Colonic mucosa (tissue), 4 donors: ENCODE results near the gene INTS6. TPM values are rescaled to one million over a fixed set of nuclear protein-coding genes. Genes with fewer than 3 reads are reported as not detected.

Experiments used
- DNase-seq: peaks from one replicate; pipeline ENCODE4 v3.0.0-alpha.2; 2020
- H3K27ac ChIP-seq: fragments of 200-600 bp; one replicate; pipeline ENCODE4 v1.8.0; 2021
- H3K27me3 ChIP-seq: fragments of 200-600 bp; one replicate; pipeline ENCODE4 v1.8.0; 2021
- H3K36me3 ChIP-seq: fragments of 200-600 bp; one replicate; pipeline ENCODE4 v1.8.0; 2021
- H3K4me1 ChIP-seq: fragments of 200-600 bp; one replicate; pipeline ENCODE4 v1.8.0; 2021; ENCODE audit warnings: mild to moderate bottlenecking
- H3K4me3 ChIP-seq: fragments of 200-600 bp; one replicate; pipeline ENCODE4 v1.8.0; 2021
- H3K9ac ChIP-seq, 2 donors: one replicate each; pipeline ENCODE4 v1.7.0; 2013; ENCODE audit warnings: control low read depth in 2 of 2, low read depth in 2 of 2, low read length in 2 of 2
- H3K9me3 ChIP-seq: fragments of 200-600 bp; one replicate; pipeline ENCODE4 v1.8.0; 2021
- intact Hi-C: fragments of 100-400 bp; cut with DNase I; formaldehyde crosslinking; loops from one replicate; pipeline ENCODE4 v1.14.1; 2022
- total RNA-seq, 2 donors: library from RNA; stranded (reverse); fragmentation: NEBNext Ultra II Directional in 1 of 2; extraction: Animal tissue kit (Norgen Biotek cat#: 25700) in 1 of 2; gene quantifications; one replicate each; pipeline ENCODE4 v1.2.1, GENCODE V29; 2021
- TF ChIP-seq, protein P1 (sequence below): fragments of 200-600 bp; IDR thresholded peaks from one replicate; pipeline ENCODE4 v1.8.0; 2022; ENCODE audit warnings: antibody characterized with exemption, mild to moderate bottlenecking
- donor health status: healthy.
- donor health status: DM: no; HTN: no; CAD: no.
- donor health status: DM: no; HTN: no; CAD: no.

INTS6 gene, protein sequence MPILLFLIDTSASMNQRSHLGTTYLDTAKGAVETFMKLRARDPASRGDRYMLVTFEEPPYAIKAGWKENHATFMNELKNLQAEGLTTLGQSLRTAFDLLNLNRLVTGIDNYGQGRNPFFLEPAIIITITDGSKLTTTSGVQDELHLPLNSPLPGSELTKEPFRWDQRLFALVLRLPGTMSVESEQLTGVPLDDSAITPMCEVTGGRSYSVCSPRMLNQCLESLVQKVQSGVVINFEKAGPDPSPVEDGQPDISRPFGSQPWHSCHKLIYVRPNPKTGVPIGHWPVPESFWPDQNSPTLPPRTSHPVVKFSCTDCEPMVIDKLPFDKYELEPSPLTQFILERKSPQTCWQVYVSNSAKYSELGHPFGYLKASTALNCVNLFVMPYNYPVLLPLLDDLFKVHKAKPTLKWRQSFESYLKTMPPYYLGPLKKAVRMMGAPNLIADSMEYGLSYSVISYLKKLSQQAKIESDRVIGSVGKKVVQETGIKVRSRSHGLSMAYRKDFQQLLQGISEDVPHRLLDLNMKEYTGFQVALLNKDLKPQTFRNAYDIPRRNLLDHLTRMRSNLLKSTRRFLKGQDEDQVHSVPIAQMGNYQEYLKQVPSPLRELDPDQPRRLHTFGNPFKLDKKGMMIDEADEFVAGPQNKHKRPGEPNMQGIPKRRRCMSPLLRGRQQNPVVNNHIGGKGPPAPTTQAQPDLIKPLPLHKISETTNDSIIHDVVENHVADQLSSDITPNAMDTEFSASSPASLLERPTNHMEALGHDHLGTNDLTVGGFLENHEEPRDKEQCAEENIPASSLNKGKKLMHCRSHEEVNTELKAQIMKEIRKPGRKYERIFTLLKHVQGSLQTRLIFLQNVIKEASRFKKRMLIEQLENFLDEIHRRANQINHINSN
- 10 to 100 TPM; 30.8 to 32.3 TPM for total RNA-seq

DNA sequence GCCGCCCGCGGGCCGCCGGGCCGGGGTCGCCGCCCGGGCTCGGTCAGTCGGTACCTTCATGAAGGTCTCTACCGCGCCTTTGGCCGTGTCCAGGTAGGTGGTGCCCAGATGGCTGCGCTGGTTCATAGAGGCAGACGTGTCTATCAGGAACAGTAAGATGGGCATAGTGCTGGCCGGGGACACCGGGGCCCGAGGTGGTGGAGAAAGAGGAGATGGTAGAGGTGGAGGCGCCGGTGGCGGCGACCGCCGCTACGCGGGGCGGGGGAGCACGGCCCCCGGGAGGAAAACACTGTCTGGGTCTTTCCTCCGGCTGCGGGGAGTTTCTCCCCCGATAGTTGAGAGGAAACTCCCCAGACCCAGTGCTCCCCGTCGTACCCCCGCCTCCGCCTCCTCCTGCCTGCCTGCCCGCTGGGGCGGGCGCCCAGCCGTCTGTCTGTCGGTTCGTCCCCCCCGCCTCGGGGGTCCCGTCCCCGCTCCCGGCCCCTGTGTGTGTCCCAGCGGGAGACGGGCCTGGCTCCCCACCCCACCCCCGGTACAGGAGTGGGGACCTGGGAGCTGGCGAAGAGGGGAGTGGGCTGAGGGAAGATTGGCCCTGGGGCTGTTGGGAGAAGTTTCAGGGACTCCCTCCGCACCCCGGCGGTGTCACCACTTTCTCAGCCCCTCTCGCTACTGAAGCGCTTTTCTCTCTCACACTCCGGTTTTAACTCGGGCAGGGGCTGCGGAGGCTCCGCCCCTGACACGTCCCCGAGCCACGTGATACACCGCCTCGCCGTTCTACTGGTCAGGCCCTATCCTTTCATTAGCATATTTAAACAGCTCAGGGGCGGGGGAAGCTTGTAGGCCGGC is at the start of gene INTS6:
Gene INTS6 (minus strand): TSS at position 676 of the 846 bp plus-strand sequence. CDS start 511 bp downstream, at position 165.
- TF ChIP-seq, protein P1, sequence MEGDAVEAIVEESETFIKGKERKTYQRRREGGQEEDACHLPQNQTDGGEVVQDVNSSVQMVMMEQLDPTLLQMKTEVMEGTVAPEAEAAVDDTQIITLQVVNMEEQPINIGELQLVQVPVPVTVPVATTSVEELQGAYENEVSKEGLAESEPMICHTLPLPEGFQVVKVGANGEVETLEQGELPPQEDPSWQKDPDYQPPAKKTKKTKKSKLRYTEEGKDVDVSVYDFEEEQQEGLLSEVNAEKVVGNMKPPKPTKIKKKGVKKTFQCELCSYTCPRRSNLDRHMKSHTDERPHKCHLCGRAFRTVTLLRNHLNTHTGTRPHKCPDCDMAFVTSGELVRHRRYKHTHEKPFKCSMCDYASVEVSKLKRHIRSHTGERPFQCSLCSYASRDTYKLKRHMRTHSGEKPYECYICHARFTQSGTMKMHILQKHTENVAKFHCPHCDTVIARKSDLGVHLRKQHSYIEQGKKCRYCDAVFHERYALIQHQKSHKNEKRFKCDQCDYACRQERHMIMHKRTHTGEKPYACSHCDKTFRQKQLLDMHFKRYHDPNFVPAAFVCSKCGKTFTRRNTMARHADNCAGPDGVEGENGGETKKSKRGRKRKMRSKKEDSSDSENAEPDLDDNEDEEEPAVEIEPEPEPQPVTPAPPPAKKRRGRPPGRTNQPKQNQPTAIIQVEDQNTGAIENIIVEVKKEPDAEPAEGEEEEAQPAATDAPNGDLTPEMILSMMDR: no peak
- intact Hi-C loops: no loop called here
- peaks cover 8% of the 10 kb centered on the region for H3K4me1 ChIP-seq
- H3K9me3 ChIP-seq: no peaks in the 10 kb centered on the region
- peak within 1 kb of the TSS; percentile 97 to 99 for H3K9ac ChIP-seq
- peak within 1 kb of the TSS; percentile 97 for H3K27ac ChIP-seq
- peak within 1 kb of the TSS; percentile 76 for H3K4me3 ChIP-seq
- H3K36me3 ChIP-seq: peaks cover 7% of the 10 kb centered on the region
- DNase-seq: peak; percentile 99
- no peaks in the 10 kb centered on the region for H3K27me3 ChIP-seq

DNA sequence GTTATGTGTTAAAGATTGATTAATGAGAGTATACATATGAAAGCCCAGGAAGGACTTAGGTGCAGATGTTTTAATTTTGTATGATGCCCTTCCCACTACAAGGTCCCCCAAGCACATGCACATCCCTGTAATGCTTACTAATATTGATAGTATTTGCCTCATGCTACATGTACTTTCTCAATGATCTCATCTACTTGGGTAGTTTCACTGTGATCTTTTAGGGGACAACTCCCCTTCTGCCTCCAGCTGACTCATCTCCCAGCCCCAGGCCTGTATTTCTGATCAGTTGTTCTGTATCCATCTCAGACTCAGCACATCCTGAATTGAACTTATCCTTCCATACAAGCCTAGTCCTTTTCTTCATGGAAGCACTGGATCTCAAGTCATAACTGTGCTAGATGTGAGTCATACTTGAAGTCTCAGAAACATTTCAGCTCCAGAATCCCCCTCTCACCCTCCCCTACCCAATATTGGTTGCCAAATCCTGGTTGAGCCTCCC is 49.4 kb upstream of the INTS6 start:
- Histone ChIP-seq H3K27ac (no peak overlapping the region), H3K9me3 (no peaks in the 10 kb centered on the region), H3K9ac (no peak overlapping the region), H3K27me3 (no peaks in the 10 kb centered on the region), H3K36me3 (no peaks in the 10 kb centered on the region), H3K4me3 (no peak overlapping the region), H3K4me1 (no peaks in the 10 kb centered on the region)
- intact Hi-C loops: no loop called here
- TF ChIP-seq, protein P1: no peak
- DNase-seq: no peak

DNA sequence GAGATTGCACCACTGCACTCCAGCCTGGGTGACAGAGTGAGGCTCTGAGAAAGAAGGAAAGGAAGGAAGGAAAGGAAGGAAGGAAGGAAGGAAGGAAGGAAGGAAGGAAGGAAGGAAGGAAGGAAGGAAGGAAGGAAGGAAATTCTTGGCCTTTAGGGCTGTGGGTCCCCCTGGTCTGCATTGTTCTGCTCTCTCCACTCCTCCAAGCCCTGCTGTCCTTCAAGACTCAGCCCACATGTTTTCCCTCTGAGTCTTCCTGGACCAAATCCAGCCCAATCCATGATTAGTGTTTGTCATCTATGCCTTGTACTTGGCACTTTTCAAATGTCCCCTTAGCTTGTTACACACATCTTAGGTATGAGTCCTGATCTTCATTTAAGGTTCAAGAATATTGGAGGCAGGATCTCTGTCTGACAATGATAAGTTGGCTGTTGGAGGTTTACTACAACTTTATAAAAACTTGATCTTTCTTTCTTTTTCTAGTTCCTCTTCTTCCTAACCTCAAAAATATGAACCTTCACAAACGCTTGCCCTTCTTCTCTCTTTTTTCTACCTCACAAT is 48.8 kb upstream of the INTS6 start:
- DNase-seq: no peak
- TF ChIP-seq, protein P1: no peak
- no peaks in the 10 kb centered on the region for H3K27me3 ChIP-seq
- intact Hi-C loops: no loop called here
- H3K4me3 ChIP-seq: no peak overlapping the region
- H3K9ac ChIP-seq: no peak overlapping the region
- H3K27ac ChIP-seq: no peak overlapping the region
- no peaks in the 10 kb centered on the region for H3K4me1 ChIP-seq
- H3K9me3 ChIP-seq: no peaks in the 10 kb centered on the region
- no peaks in the 10 kb centered on the region for H3K36me3 ChIP-seq

DNA sequence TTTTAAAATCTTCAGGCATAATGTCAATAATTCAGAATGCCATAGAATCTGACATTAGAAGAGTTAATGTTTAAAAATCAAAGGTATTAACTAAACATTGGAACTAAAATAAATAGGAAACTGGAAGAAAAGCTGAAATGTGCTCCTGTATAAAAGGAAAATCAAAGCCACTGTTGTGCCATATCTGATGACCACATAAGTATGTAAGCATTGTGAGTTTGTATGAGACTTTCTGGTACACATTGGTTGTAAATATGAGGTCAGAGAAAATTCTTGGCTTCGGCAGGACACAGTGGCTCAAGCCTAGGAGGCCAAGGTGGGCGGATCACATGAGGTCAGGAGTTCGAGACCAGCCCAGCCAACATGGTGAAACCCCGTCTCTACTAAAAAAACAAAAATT is 48.3 kb upstream of the INTS6 start:
- DNase-seq: no peak
- no peak overlapping the region for H3K27ac ChIP-seq
- H3K9me3 ChIP-seq: no peaks in the 10 kb centered on the region
- TF ChIP-seq, protein P1: no peak
- H3K4me3 ChIP-seq: no peak overlapping the region
- H3K36me3 ChIP-seq: no peaks in the 10 kb centered on the region
- H3K27me3 ChIP-seq: no peaks in the 10 kb centered on the region
- H3K4me1 ChIP-seq: no peaks in the 10 kb centered on the region
- intact Hi-C loops: no loop called here
- H3K9ac ChIP-seq: no peak overlapping the region
